GM18870 (cell line): ENCODE results near the gene MGST3.
"Not testable (repeated sequence)": the region's sequence is repeated elsewhere in the genome, so short reads cannot be mapped to it uniquely, and the experiment has no call there.

ENCODE experiments used
- ATAC-seq: cut with Tn5 transposase; IDR thresholded peaks from one replicate; pipeline ENCODE4 v1.9.1; 2021; ENCODE audit warnings: moderate library complexity; ENCODE audit not compliant: unreplicated experiment

Gene MGST3

DNA sequence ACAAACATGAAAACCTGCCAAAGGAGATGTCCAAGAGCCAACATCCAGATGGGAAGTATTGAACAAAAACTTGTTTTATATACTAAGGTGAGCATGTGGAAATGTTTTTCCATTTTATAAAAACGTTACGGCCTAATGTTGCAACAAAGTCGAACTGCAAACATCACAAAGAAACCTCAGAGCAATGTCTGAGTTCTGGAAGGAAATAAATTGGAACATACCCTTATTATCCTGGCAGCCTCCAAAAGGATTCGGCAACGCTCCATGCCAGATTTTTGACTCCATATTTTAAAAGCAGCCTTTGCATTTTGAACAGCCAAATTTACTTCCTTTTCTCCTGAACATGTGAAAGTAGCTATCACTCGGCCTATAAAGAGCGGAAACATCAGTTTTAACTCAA lies 64.0 kb downstream of the MGST3 start:
- ATAC-seq = no peak

DNA sequence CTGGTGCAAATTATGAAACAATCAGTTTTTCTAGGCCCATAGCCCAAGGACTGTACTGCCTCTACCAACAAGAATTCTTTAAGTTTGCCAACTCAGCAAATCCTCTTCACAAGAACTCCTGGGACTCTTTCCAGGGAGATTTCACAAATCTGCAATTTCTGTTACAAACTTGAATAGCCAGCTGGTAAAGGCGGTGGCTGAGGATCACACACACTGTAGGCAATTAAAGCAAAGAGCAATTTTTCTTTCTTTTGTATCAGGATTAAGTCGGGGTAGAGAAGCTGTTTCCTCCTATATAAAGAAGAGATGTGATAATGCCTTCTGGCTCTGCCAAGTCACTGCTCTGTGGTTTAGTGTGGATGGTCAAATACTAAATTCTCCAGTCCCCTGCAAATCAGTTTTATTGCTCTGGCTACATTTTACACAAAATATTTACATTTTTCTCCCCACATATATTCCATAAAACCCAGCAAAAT lies 65.6 kb downstream of the MGST3 start:
- no peak for ATAC-seq

GRCh38 chr1:165697491-165697880 lies 66.5 kb downstream of the MGST3 start:
- ATAC-seq = no peak

DNA sequence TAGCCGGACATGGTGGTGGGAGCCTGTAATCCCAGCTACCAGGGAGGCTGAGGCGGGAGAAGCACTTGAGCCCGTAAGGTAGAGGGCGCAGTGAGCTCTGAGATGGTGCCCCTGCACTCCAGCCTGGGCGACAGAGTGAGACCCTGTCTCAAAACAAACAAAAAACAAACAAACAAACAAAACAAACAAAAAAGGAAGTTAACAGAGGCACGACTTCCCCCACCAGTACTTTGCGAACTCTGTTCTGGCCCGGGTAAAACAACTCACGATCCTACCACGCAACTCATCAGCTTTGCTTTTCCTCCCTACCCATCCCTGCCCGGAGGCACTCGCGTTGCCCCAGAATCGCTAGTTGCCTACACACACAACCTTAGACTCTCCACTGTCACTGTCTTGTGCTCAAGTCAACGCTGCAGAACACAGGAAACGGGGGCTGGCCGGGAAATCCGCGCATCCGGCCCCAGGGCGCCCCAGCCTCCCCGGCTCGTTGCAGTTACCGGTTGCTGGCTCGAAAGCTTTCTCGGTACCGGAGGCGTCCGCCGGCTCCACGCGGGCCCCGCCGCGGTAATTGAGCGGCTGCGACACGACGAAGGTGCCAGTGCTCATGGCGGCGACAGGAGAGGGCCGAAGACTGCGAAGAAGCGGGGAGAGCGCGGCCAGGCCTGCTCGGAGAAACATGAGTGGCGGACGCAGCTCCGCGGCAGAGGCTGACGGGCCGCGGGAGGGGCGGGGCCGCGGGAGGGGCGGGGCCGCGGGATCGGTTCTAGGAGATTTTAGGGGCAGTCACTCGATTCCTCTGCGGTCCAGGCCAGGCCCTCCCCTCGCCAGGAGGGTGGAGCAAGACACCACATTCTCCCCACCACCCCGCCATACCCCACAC lies 67.1 kb downstream of the MGST3 start, which contains the start of gene ALDH9A1:
Gene ALDH9A1 (minus strand): TSS at position 682 of the 880 bp plus-strand sequence. CDS start 4 bp downstream, at position 678.
- ATAC-seq = peak; percentile 90

GRCh38 chr1:165698761-165699052 lies 67.7 kb downstream of the MGST3 start:
- ATAC-seq = no peak

DNA sequence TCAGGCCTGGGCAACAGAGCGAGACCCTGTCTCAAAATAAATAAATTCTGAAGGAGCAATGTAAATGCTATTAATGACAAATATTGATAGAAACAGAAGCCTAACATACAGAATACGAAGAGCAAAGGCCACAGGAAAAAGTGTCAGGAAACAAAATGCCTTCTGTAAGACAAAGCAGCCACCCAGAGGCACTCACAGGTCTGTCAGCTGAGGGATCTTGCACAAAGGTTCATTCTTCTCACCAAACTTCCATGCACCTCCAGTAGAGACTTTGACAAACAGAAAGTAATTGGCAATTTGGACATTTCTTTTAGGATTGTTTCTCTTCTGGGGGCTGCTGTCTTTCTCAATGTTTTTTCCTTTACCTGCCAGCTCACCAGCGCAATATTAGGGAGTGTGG lies 68.5 kb downstream of the MGST3 start:
- ATAC-seq = no peak

DNA sequence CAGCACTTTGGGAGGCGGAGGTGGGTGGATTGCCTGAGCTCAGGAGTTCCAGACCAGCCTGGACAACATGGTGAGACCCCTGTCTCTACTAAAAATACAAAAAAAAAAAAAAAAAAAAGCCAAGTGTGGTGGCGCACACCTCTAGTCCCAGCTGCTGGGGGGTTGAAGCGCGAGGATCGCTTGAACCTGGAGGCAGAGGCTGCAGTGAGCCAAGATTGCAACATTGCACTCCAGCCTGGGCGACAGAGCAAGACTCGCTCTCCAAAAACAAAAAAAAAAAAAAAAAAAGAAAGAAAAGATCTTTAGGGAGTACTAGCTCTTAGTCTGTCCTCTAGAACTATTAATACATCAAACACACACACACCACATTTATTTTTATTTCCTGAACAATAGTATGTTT lies 70.9 kb downstream of the MGST3 start:
- ATAC-seq = not testable (repeated sequence)

DNA sequence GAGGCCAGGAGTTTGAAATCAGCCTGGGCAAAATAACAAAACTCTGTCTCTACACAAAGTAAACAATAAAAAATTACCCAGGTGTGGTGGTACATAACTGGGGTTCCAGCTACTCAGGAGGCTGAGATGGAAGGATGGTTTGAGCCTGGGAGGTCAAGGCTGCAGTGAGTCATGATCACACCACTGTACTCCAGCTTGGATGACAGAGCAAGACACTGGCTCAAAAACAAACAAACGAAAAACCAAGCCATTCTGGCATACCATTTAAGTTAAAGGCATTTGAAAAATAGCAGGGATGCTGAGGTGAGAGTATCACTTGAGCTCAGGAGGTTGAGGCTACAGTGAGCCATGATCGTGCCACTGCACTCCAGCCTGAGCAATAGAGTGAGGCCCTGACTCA lies 72.6 kb downstream of the MGST3 start:
- ATAC-seq = no peak
